ENCODE data around the gene NDUFC2.

The NDUFC2 gene

DNA sequence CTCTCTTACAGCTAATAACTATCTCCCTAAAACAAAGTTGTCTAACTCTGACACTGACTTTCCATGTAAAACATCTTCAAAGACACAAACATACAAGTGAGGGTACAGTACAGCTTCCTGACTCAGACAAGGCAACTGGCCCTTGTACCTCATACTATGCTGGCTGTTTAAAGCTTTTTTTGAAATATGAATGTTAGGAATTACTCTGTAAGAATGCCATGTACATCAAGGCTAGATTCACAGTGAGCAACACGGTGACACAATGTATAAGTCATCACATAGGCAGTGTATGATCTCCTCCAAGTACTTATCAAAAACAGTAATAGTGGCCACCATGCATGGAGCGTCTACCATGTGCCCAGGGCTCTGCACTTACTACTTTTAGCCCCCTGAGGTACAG lies 31.2 kb upstream of the NDUFC2 start:
- H3K27me3 ChIP-seq (ENCODE audit: insufficient read depth, poor library complexity, severe bottlenecking), result no peaks in the 10 kb centered on the region
- peaks cover 52% of the 10 kb centered on the region for H3K36me3 ChIP-seq (ENCODE audit: low read depth)
- H3K4me1 ChIP-seq (ENCODE audit: insufficient read depth, poor library complexity, severe bottlenecking), result no peaks in the 10 kb centered on the region
- no peak for DNase-seq (ENCODE audit: low spot score)
- H3K27ac ChIP-seq (ENCODE audit: poor library complexity, severe bottlenecking), result no peak overlapping the region
- TF ChIP-seq, protein P1, sequence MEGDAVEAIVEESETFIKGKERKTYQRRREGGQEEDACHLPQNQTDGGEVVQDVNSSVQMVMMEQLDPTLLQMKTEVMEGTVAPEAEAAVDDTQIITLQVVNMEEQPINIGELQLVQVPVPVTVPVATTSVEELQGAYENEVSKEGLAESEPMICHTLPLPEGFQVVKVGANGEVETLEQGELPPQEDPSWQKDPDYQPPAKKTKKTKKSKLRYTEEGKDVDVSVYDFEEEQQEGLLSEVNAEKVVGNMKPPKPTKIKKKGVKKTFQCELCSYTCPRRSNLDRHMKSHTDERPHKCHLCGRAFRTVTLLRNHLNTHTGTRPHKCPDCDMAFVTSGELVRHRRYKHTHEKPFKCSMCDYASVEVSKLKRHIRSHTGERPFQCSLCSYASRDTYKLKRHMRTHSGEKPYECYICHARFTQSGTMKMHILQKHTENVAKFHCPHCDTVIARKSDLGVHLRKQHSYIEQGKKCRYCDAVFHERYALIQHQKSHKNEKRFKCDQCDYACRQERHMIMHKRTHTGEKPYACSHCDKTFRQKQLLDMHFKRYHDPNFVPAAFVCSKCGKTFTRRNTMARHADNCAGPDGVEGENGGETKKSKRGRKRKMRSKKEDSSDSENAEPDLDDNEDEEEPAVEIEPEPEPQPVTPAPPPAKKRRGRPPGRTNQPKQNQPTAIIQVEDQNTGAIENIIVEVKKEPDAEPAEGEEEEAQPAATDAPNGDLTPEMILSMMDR (IDR thresholded peaks at IDR 0.05; ENCODE audit: poor library complexity, severe bottlenecking), result no peak
- no peak overlapping the region for H3K4me3 ChIP-seq (ENCODE audit: severe bottlenecking)
- H3K9me3 ChIP-seq (ENCODE audit: severe bottlenecking), result no peaks in the 10 kb centered on the region
- ATAC-seq (ENCODE audit: low read depth), result no peak

DNA sequence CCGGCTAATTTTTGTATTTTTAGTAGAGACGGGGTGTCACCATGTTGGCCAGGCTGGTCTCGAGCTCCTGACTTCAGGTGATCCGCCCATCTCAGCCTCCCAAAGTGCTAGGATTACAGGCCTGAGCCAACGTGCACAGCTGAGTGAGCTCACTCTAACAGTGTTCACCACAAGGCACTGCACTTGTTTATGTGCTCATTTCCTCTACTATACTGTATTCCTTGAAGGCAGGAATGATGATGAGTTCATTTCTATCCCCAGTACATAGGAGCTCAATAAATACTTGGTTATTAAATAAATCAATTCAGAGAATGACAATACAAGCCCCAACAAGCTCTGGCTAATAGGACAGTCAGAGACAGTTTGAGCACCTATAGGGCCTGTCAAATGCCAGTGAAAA lies 30.7 kb upstream of the NDUFC2 start:
- Histone ChIP-seq H3K27me3 (ENCODE audit: insufficient read depth, poor library complexity, severe bottlenecking) (no peaks in the 10 kb centered on the region), H3K9me3 (ENCODE audit: severe bottlenecking) (no peaks in the 10 kb centered on the region), H3K4me1 (ENCODE audit: insufficient read depth, poor library complexity, severe bottlenecking) (no peaks in the 10 kb centered on the region), H3K36me3 (ENCODE audit: low read depth) (peaks cover 48% of the 10 kb centered on the region), H3K27ac (ENCODE audit: poor library complexity, severe bottlenecking) (no peak overlapping the region), H3K4me3 (ENCODE audit: severe bottlenecking) (no peak overlapping the region)
- DNase-seq (ENCODE audit: low spot score) (no peak), ATAC-seq (ENCODE audit: low read depth) (no peak; the same call in 2 of the 3 replicates)
- TF ChIP-seq, protein P1 (IDR thresholded peaks at IDR 0.05; ENCODE audit: poor library complexity, severe bottlenecking), result no peak

DNA sequence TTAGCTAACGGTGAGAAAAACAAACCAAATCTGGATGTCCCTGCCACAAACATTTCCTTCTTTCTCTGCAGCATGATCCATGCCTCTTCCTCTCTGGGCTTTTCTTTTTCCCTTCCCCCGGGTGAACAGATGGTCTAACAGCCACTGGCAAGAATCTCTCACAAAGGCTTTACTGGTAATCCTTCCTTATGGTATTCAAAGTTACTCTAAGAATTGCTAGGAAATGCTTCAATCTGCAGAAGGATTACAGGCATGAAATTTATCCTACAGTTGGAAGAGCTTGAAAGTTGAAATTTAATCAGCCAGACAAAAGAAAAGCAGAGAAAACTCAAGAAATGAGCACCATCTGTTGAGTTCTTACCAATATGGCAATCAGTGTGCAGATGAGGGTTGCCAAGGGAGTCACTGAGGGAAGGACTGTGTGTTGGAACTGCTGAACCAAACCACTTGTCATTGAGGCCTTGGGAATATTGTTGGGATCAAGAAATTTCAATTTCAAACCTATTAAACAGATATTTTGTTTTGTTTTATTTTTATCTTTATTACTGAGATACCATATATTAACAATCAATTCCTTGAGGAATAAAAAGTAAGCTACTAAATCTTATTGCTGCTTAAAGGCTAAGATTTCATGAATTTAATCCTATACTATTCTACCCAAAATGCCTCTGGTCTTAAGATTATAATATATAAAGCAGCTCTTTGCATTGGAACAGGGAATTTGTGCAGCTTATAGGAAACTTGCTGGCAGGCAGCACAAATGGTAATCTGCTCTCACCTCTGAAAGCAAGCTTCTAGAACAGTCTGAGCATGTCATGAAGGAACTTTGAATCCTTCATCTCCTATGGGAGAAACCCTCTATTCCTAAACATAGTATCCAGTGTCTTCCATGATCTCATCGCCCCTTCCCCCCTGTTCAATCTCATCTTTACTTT lies 29.7 kb upstream of the NDUFC2 start:
- no peaks in the 10 kb centered on the region for H3K4me1 ChIP-seq (ENCODE audit: insufficient read depth, poor library complexity, severe bottlenecking)
- ATAC-seq (ENCODE audit: low read depth) (no peak), DNase-seq (ENCODE audit: low spot score) (no peak)
- H3K27ac ChIP-seq (ENCODE audit: poor library complexity, severe bottlenecking), result no peak overlapping the region
- peaks cover 47% of the 10 kb centered on the region for H3K36me3 ChIP-seq (ENCODE audit: low read depth)
- H3K27me3 ChIP-seq (ENCODE audit: insufficient read depth, poor library complexity, severe bottlenecking), result no peaks in the 10 kb centered on the region
- no peaks in the 10 kb centered on the region for H3K9me3 ChIP-seq (ENCODE audit: severe bottlenecking)
- H3K4me3 ChIP-seq (ENCODE audit: severe bottlenecking), result no peak overlapping the region
- TF ChIP-seq, protein P1 (IDR thresholded peaks at IDR 0.05; ENCODE audit: poor library complexity, severe bottlenecking), result no peak

DNA sequence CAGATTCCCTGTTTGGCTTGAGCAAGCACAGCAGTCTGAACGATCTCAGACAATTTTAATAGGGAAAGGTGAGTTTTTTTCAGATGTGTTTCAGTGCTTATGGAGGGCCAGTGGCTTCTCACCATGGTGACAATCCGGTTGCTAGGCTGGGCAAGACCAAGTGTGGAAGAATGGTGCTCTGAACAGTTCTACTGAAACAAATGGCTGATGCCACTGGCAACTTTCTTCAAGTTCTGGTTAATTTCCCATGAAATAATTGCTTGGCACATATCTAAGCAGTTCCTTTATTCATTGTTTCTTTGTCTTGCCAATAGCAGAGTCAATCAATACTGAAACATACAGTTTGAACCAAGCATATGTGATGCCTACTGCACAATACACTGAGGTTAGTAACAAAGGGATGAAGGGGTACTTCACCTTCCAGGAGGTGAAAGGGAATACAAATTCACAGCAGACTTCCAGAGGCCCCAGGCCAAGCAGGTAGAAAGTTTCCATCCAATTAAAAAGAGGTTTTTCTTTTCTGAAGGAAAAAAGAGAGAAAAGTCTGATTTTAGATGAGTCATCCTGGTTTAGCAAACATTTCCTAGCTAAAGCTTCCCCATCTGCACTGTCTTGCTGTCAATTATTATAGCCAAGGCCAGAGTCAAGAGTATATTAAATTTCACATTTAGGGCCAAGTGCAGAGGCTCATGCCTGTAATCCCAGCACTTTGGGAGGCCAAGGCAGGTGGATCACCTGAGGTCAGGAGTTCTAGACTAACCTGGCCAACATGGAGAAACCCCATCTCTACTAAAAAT lies 21.2 kb upstream of the NDUFC2 start:
- DNase-seq (ENCODE audit: low spot score) (no peak), ATAC-seq (ENCODE audit: low read depth) (no peak)
- Histone ChIP-seq H3K4me3 (ENCODE audit: severe bottlenecking) (no peak overlapping the region), H3K9me3 (ENCODE audit: severe bottlenecking) (no peaks in the 10 kb centered on the region), H3K27ac (ENCODE audit: poor library complexity, severe bottlenecking) (no peak overlapping the region), H3K4me1 (ENCODE audit: insufficient read depth, poor library complexity, severe bottlenecking) (no peaks in the 10 kb centered on the region), H3K36me3 (ENCODE audit: low read depth) (peaks cover 52% of the 10 kb centered on the region), H3K27me3 (ENCODE audit: insufficient read depth, poor library complexity, severe bottlenecking) (no peaks in the 10 kb centered on the region)
- TF ChIP-seq, protein P1 (IDR thresholded peaks at IDR 0.05; ENCODE audit: poor library complexity, severe bottlenecking), result no peak
